Stimulated activated CD4-positive, alpha-beta T cell treated with anti-CD3 and anti-CD28 coated beads, Interleukin-1b, Interleukin-23, amount 100 ng/mL, for 1 hour (primary cell): ENCODE measurements around the gene ZNF367.

Source experiments
- DNase-seq, 2 donors: peaks; one replicate each; pipeline ENCODE4 v3.0.0-alpha.2; 2020; ENCODE audit warnings: low read depth in 2 of 2

Gene ZNF367

DNA sequence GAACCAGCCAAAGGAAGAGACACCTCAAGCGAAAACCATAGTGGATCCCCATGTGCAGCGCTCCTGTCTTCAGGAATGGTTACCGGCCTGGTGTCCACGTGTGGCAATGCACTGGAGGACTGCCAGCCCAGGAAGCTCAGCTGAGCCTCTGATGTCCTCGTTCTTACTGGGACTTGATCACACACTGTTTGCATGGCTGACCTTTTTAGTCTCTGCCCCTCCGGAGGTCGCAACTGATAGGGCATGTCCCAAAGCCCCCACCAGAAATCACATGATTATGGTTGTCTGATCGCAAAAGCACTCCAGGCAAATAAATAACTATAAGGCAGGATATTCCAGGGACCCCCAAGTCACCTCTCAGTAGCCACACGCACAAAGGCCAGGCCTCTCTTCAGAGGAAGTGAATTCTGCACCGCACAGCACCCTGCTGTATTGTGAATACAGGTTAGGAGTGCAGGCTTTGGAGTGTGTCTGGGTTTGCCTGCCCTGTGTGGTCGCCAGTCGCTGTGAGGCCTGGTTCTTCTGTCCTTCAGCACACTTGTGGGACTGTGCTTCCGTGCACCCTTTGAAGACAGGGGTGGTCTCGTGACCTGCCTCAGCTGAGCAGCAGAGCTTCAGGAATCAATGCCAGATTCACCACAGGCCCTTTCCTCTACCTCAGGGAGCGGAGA, 18.4 kb upstream of the ZNF367 start:
- no peak for DNase-seq

DNA sequence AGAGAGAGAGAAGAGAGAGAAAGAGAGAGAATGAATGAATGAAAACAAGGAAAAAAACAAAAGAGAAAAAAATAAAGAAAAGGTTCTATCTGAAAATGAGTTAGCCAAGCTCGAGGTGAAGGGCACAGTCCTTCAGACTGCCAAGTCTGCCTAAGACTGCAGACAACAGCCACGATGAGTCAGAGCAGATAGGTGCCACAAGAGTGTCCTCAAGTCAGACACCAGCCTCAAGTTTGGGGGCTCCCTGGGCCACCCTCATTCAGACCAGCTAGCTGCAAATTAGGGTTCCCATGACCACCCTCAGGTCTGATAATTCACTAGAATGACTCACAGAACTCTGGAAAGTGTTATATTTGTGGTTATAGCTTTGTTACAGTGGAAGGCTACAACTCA, 17.9 kb upstream of the ZNF367 start:
- DNase-seq = no peak

GRCh38 chr9:96435345-96435744, 17.2 kb upstream of the ZNF367 start:
- no peak for DNase-seq

DNA sequence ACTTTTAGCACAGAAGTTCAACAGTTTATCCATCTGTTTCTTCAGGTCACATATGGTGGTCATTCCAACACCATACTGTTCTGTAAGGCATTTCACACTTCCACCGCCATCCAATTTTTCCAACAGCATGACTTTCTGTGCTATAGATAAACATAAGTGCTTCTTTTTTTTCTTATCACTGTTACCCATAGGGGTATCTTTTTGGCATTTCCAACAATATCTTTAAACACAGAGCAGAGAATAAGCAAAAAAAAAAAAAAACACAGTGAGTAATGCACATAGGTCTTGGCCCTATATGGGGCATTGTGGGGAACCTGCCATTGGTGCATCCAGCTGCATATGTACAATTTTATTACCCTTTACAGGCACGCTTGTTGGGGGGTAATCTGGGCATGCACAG, 12.2 kb upstream of the ZNF367 start:
- DNase-seq = no peak

GRCh38 chr9:96429732-96430131, 11.6 kb upstream of the ZNF367 start:
- no peak for DNase-seq

GRCh38 chr9:96425500-96426169, 7.5 kb upstream of the ZNF367 start:
- no peak for DNase-seq

DNA sequence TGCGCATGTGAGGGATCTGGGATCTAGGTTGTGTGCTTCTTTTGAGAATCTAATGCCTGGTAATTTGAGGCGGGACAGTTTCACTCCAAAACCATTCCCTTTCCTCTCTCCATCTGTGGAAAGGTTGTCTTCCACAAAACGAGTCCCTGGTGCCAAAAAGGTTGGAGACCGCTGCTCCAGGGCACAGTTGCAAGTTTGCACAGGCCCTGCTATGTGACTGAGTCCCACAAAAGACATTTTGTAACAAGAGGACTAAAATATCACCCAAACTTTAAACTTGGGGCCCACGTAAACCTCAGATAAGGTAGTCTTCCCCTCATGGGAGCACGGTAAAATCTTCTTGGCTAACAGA, 5.8 kb upstream of the ZNF367 start:
- DNase-seq = no peak

GRCh38 chr9:96423322-96423984, 5.3 kb upstream of the ZNF367 start:
- DNase-seq = no peak

DNA sequence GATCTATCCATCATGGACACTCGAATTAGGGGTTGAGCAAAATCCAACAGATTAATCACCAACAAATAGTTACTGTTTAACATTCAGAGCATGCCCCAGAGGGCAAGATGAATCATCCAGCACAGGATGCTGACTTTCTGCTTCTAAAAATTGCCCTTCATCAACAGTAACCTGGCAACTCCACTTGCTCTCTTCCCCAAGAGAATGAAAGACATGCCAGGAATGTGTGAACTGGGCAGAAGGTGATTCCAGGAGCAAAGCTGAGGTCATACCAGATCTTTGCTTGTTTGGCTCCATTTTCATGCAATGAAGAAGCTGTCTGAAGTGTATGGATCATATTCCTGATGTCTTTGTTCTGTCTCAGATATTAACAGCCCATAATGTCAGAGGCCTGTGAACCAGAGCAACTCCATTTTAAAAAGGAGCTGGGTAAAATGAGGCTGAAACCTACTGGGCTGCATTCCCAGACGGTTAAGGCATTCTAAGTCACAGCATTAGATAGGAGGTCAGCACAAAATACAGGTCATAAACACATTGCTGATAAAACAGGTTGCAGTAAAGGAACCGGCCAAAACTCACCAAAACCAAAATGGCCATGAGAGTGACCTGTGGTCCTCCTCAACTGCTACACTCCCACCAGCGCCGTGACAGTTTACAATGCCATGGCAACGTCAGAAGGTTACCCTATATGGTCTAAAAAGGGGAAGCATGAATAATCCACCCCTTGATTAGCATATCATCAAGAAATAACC, 2.5 kb upstream of the ZNF367 start:
- no peak for DNase-seq

- DNase-seq = no peak
Measured at GRCh38 chr9:96419691-96419969, 1.5 kb upstream of the ZNF367 start.

GRCh38 chr9:96418920-96419690, 935 bp upstream of the ZNF367 start:
- peak in 1 of 2 donors; percentile 13 for DNase-seq

GRCh38 chr9:96417661-96418082, 498 bp downstream of the ZNF367 start:
- DNase-seq = no peak

DNA sequence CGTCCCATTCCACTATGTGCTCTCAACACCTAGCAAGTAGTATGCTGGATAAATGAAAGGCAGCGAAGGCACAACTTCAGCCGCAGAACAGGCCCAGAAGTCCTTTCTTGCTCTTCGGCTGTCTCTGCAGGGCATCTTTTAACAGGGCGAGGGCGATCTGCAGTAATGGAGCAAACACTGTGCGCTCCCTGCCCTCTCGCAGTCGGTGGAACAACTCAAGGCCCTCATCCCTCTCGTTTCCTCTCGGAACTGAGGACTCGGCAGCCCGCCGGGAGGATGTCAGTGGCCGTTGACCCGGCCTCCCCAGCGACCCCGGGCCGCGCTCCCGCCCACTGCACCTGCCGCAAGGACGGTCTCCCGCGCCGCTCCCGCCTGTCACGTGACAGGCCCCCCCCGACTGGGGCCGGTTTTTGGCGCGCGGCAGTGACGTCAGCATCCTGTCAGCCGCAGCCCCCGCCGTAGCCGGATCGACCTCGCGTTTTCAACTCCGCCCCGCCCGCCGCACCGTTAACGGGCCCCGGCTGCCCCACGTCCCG, 1.1 kb downstream of the ZNF367 start:
- DNase-seq = peak; percentile 81 to 89

DNA sequence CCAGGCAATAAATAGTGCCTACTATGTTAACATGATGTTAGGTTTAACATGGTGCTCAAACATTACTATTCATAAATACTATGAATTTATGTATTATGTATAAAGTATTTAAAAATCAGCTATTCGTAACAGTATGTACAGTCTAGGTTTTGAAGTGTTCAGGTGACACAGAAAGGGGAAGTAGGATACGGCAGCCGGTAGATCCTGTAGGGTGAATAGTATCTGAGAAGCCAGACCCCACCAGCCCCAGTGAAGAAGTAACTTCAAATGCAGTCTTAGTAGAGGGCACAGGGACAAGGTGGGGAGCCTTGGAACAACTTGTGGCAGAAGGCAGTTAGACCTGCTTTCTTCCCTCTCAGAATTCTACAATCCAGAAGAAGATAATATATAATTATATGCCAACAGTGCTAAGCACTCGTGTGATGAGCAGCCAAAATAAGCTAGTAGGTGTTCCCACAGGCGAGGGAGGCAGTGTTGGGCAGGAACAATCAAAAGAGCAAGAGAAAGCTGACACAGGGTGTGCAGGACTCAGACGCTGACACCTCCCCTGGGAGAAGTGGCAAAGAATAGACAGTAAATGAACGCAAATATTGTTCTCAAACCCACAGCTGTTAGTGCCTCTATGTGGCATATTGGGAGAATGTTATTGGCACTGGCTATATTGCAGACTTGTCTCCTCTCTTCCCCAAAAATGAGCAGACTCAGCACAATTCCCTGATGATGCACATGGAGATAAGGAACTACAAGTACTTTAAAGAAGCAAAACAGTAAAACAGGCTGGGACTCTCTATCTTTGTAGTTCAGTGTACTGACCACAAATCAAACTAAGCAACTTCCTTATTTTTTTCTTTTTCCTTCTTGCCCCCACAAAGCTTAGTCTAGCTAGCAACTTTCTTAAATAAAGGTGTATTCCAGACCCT, 4.6 kb downstream of the ZNF367 start:
- DNase-seq = no peak

DNA sequence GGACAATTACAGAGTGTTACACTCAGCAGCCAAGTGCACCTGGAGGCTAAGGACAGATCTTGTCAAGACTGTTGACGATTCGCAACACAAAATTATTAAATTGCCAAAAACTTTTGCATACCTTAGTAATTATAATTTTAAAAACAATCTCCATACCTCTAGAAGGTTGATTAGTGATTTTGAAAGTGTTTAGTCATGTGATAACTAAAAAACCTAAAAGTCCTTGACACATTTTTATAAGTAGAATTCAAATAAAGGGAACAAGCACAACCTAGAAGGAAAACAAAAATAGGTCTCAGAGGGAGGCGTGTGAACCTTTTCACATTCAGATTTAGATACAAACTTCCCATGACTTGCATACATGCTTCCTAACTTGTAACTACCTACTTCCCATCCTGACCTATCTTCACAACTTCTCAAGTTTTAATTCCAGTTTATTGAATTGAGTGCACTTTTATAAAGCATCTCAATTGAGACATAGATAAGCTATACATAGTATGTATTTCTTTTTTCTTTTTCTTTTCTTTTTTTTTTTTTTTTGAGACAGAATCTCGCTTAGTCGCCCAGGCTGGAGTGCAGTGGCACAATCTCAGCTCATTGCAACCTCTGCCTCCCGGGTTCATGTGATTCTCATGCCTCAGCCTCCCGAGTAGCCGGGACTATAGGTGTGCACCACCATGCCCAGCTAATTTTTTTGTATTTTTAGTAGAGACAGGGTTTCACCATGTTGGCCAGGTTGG, 5.8 kb downstream of the ZNF367 start:
- DNase-seq = no peak

DNA sequence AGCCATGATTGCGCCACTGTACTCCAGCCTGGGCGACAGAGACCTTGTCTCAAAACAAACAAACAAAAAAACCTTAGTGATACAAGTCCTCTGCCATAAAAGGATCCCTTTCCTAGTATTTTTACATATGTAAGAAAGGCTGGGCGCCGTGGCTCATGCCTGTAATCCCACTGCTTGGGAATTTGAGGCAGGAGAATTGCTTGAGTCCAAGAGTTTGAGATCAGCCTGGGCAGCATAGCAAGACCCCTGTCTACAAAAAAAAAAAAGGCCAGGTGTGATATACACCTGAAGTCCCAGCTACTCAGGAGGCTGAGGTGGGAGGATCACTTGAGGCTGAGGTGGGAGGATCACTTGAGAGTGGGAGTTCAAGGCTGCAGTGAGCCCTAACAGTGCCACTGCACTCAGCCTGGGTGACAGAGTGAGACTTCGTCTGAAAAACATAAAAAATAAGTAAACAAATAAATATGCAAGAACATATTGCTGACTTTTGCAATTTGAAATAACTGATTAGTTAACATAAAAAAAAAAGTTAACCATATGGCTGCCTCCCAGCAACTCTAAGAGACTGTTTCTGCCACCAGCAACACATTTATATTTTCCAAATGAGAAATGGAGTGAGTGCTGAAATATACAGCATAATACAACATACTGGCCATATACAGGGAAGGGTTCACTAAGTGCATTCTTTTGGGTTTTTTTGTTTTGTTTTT, 6.9 kb downstream of the ZNF367 start:
- no peak for DNase-seq

- no peak for DNase-seq
Measured at GRCh38 chr9:96408409-96409280, 9.5 kb downstream of the ZNF367 start.
